ENCODE results near the gene CNR2. TPM values are rescaled to one million over a fixed set of nuclear protein-coding genes. Genes with fewer than 3 reads are reported as not detected.
"Not testable (repeated sequence)": the region's sequence is repeated elsewhere in the genome, so short reads cannot be mapped to it uniquely, and the experiment has no call there.

The CNR2 gene
- total RNA-seq, 4 donors from 2014 or later: 0.11 to 0.54 (median 0.31) TPM

DNA sequence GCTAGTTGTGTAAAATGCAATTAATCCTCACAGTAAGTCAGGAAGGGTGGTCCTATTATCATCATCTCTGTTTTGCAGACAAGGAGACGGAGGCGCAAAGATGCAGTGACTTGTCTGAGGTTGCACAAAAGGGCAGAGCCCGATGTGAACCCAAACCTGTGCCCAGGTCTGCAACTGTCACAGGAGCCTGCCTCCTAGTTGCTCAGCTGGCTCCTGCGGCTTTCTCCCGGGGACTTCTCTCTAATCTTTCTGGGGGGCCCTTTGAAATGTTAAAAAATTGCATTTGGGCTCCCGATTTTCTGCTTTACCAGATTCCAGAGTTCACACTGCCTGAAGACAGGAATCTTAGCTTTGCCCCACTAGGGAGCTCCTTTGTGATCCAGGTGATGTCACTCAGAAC lies 9.4 kb downstream of the CNR2 start:
- TF ChIP-seq POLR2A (IDR thresholded peaks at IDR 0.05) (no peak), CTCF (IDR thresholded peaks at IDR 0.05) (no peak)
- Histone ChIP-seq H3K36me3 (no peaks in the 10 kb centered on the region), H3K27ac (no peak overlapping the region), H3K9me3 (no peaks in the 10 kb centered on the region), H3K4me3 (replicated peaks in 1 of 3) (no peak overlapping the region), H3K4me1 (peaks cover 5 to 30% of the 10 kb centered on the region in 2 donors), H3K27me3 (no peaks in the 10 kb centered on the region)
- 80 to 83% methylated on average over 6 of the region's 6 CpGs for WGBS, 2 donors
- intact Hi-C loops (cut with DNase I): no loop called here
- DNase-seq: no peak

DNA sequence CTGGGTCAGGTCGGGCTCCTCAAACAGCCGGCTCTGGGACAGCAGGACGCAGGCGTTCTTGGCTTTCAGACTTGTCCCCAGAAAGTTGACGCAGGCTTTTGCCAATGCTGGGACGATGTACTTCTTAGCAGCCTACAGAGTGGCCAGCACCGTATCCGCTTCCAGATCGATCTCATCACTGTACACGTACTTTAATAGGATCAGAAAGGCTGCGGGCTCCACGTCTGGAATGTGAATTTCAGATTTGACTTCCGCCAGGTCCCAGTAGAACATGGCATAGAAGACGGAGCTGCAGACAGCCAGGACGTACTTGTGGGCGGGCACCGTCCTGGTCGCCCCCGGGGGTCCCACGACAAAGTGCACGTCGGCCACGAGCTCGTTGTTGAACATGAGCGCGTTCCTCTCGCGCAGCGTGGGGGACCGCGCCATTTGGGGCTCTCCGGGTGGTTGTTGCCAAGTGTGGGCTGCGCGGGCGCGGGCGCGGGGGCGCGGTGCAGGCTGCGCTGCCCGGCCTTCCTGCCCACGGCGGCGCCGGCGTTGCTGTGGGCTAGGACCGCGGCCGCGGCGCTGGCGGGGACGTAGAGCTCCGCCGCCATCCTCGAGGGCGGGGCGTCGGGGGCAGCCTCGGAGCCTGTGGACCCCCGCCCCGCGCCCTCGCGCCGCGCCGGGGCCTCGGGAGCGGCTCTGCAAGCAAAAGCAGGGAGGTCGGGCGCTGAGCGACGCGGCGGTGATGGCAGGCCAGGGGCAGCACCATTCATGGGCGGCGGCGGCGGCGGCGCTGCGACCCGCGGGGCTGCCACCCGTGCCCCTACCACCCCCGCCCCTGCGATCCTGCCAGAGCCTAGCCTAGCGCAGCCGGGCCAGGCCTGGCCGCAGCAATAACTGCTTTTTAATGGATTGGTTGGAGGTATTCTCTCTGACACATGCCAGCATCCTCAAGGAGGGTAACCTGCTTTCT lies 10.6 kb downstream of the CNR2 start:
- peak overlapping the region in 1 of 3 donors; percentile 12 for H3K4me3 ChIP-seq (replicated peaks in 1 of 3)
- H3K27ac ChIP-seq: no peak overlapping the region
- intact Hi-C loops (cut with DNase I): no loop called here
- no peaks in the 10 kb centered on the region for H3K9me3 ChIP-seq
- TF ChIP-seq CTCF (IDR thresholded peaks at IDR 0.05) (no peak), POLR2A (IDR thresholded peaks at IDR 0.05) (no peak)
- no peaks in the 10 kb centered on the region for H3K27me3 ChIP-seq
- 39 to 68% methylated on average over 31 to 55 of the region's 92 CpGs for WGBS, 2 donors
- peaks cover 5 to 20% of the 10 kb centered on the region in 2 donors for H3K4me1 ChIP-seq
- no peaks in the 10 kb centered on the region for H3K36me3 ChIP-seq
- DNase-seq: peak; percentile 31 to 39

DNA sequence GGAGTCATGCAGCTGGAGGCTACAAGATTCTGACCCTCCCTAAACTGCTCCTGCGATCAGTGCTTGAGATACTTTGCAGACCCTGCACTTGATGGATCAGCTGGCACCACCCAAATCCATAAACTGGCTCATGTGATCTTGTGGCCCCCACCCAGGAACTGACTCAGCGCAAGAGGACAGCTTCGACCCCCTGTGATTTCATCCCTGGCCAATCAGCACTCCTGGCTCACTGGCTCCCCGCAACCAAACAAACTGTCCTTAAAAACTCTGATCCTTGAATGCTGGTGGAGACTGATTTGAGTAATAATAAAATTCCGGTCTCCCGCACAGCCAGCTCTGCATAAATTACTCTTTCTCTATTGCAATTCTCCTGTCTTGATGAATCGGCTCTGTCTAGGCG lies 13.1 kb downstream of the CNR2 start:
- H3K36me3 ChIP-seq; H3K27me3 ChIP-seq; H3K9me3 ChIP-seq; H3K4me3 ChIP-seq (replicated peaks in 1 of 3); intact Hi-C loops (cut with DNase I): not testable (repeated sequence)
- peak overlapping the region in 1 of 3 donors; percentile 41 for H3K27ac ChIP-seq
- DNase-seq: peak; percentile 37 to 39
- WGBS, 2 donors: 56 to 58% methylated on average over 8 of the region's 8 CpGs
- peaks cover 5 to 20% of the 10 kb centered on the region in 2 donors for H3K4me1 ChIP-seq

- TF ChIP-seq POLR2A (IDR thresholded peaks at IDR 0.05) (no peak), CTCF (IDR thresholded peaks at IDR 0.05) (no peak)
- H3K9me3 ChIP-seq: no peaks in the 10 kb centered on the region
- H3K4me1 ChIP-seq: peaks cover 5 to 20% of the 10 kb centered on the region in 2 donors
- H3K4me3 ChIP-seq (replicated peaks in 1 of 3): no peak overlapping the region
- H3K36me3 ChIP-seq: no peaks in the 10 kb centered on the region
- H3K27me3 ChIP-seq: no peaks in the 10 kb centered on the region
- no peak for DNase-seq
- peak overlapping the region; percentile 47 to 84 (median 66) for H3K27ac ChIP-seq
- intact Hi-C loops (cut with DNase I): no loop called here
- WGBS, 2 donors: 80 to 87% methylated on average over 3 of the region's 3 CpGs
These were observed 14.1 kb downstream of the CNR2 start for GRCh38 chr1:23899070-23899469.

- intact Hi-C loops (cut with DNase I): no loop called here
- H3K27ac ChIP-seq: no peak overlapping the region
- no peaks in the 10 kb centered on the region for H3K9me3 ChIP-seq
- no peak overlapping the region for H3K4me3 ChIP-seq (replicated peaks in 1 of 3)
- H3K4me1 ChIP-seq: peaks cover 5 to 15% of the 10 kb centered on the region in 2 donors
- no peaks in the 10 kb centered on the region for H3K27me3 ChIP-seq
- TF ChIP-seq CTCF (IDR thresholded peaks at IDR 0.05): no peak
- TF ChIP-seq POLR2A (IDR thresholded peaks at IDR 0.05): no peak
- WGBS, 2 donors: 62 to 75% methylated on average over 6 of the region's 6 CpGs
- H3K36me3 ChIP-seq: no peaks in the 10 kb centered on the region
- DNase-seq: peak in 1 of 2 donors; percentile 27
These were observed 16.1 kb downstream of the CNR2 start for GRCh38 chr1:23897083-23897482.
